ENCODE measurements around the gene PLEKHF1. TPM values are rescaled to one million over a fixed set of nuclear protein-coding genes. Genes with fewer than 3 reads are reported as not detected.

The PLEKHF1 gene
- total and polyA plus RNA-seq, 2 of the 13 experiments (the other 11 are each of a cell fraction or from before 2014, with no cell fraction given): 2.9 to 3.8 TPM

DNA sequence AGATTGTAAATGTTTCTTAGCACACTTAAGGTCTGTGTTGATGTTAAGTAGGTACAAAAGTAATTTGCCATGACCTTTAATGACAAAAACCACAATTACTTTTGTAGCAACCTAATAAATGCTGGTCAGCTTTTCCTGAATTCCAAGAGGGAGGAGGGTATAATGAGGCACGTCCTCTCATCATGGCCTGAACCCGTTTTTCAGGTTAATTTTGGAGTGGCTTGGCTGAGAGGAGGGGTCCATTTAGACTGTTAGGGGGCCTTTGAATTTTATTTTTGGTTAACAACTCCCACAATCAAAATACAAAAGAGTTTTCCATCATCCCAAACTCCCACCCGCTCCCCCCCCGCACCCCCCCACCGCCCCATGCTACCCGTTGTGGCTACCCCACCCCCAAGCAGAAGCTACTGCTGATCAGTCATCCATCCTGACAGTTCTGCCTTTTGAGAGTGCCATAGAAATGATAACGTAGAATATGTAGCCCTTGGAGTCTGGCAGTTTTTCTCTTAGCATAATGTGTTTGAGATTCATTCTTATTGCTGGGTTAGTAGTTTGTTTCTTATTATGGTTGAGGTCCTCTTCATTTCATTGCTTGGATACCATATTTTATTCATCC, 14.4 kb upstream of the PLEKHF1 start:
- DNase-seq (ENCODE audit: low spot score) (no peak), ATAC-seq (no peak), FAIRE-seq (no peak)
- BruUV-seq (replicated peaks): no TSS peak
- Histone ChIP-seq H3K9ac (ENCODE audit: insufficient read depth, low read depth, low read length) (no peak overlapping the region), H3K4me2 (ENCODE audit: low read depth, low read length) (no peak overlapping the region), H3K36me3 (replicated peaks in 1 of 2; ENCODE audit: control insufficient read depth in 1 of 2, insufficient read depth in 2 of 2, low read length in 2 of 2) (no peaks in the 10 kb centered on the region), H3K9me3 (ENCODE audit: low read length) (peaks cover 7% of the 10 kb centered on the region; the same call in 1 of the 2 replicates), H3K79me2 (ENCODE audit: insufficient read depth, low read length) (no peaks in the 10 kb centered on the region), H2AFZ (ENCODE audit: low read length) (no peak overlapping the region), H3K27ac (ENCODE audit: extremely low read length, insufficient read depth, low read length) (no peak overlapping the region), H3K27me3 (ENCODE audit: control insufficient read depth in 1 of 2, insufficient read depth in 2 of 2, low read length in 2 of 2) (peaks cover 0 to 2% of the 10 kb centered on the region in 2 experiments; a peak in 1 of 5 replicates), H3K4me1 (ENCODE audit: insufficient read depth, low read length) (peaks cover 5% of the 10 kb centered on the region), H3K4me3 (replicated peaks in 1 of 3; ENCODE audit: insufficient read depth in 1 of 3, low read depth in 2 of 3, low read length in 3 of 3) (no peak overlapping the region), H4K20me1 (ENCODE audit: insufficient read depth, low read length) (no peaks in the 10 kb centered on the region)
- intact Hi-C loops (cut with micrococcal nuclease; ENCODE audit: unreplicated experiment): no loop called here
- no peak for TF ChIP-seq ZNF30 (CRISPR knock-in tag; IDR thresholded peaks at IDR 0.05)
- no peak for TF ChIP-seq CBFB (CRISPR knock-in tag; IDR thresholded peaks at IDR 0.05)
- TF ChIP-seq, protein P1, sequence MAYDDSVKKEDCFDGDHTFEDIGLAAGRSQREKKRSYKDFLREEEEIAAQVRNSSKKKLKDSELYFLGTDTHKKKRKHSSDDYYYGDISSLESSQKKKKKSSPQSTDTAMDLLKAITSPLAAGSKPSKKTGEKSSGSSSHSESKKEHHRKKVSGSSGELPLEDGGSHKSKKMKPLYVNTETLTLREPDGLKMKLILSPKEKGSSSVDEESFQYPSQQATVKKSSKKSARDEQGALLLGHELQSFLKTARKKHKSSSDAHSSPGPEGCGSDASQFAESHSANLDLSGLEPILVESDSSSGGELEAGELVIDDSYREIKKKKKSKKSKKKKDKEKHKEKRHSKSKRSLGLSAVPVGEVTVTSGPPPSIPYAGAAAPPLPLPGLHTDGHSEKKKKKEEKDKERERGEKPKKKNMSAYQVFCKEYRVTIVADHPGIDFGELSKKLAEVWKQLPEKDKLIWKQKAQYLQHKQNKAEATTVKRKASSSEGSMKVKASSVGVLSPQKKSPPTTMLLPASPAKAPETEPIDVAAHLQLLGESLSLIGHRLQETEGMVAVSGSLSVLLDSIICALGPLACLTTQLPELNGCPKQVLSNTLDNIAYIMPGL (CRISPR knock-in tag; IDR thresholded peaks at IDR 0.05; ENCODE audit: borderline replicate concordance in 1 of 2, low read depth in 1 of 2): no peak
- CTCF ChIA-PET (ENCODE audit: low intra/inter-chr PET ratio, low total read pairs): no interaction called here
- 6% methylated on average over 7 of the region's 7 CpGs for WGBS (ENCODE audit: low lambda C conversion rate)
- in situ Hi-C loops (cut with HindIII; ENCODE audit: extremely low pct_ligation_motif_present, low pct_unique_long_range_greater_than_20kb): no loop called here
- POLR2A ChIA-PET: no interaction called here

GRCh38 chr19:29651622-29652394, 13.5 kb upstream of the PLEKHF1 start:
- Histone ChIP-seq H4K20me1 (ENCODE audit: insufficient read depth, low read length) (no peaks in the 10 kb centered on the region), H3K27ac (ENCODE audit: extremely low read length, insufficient read depth, low read length) (no peak overlapping the region), H3K79me2 (ENCODE audit: insufficient read depth, low read length) (no peaks in the 10 kb centered on the region), H3K9me3 (ENCODE audit: low read length) (peaks cover 7% of the 10 kb centered on the region; the same call in 1 of the 2 replicates), H3K27me3 (ENCODE audit: control insufficient read depth in 1 of 2, insufficient read depth in 2 of 2, low read length in 2 of 2) (no peaks in the 10 kb centered on the region; a peak in 1 of 5 replicates), H3K4me1 (ENCODE audit: insufficient read depth, low read length) (no peaks in the 10 kb centered on the region), H3K4me3 (replicated peaks in 1 of 3; ENCODE audit: insufficient read depth in 1 of 3, low read depth in 2 of 3, low read length in 3 of 3) (no peak overlapping the region), H2AFZ (ENCODE audit: low read length) (no peak overlapping the region), H3K4me2 (ENCODE audit: low read depth, low read length) (no peak overlapping the region), H3K36me3 (replicated peaks in 1 of 2; ENCODE audit: control insufficient read depth in 1 of 2, insufficient read depth in 2 of 2, low read length in 2 of 2) (no peaks in the 10 kb centered on the region), H3K9ac (ENCODE audit: insufficient read depth, low read depth, low read length) (no peak overlapping the region)
- FAIRE-seq: no peak
- BruUV-seq (replicated peaks): no TSS peak
- DNase-seq (ENCODE audit: low spot score): no peak
- in situ Hi-C loops (cut with HindIII; ENCODE audit: extremely low pct_ligation_motif_present, low pct_unique_long_range_greater_than_20kb): no loop called here
- 19% methylated on average over 7 of the region's 7 CpGs for WGBS (ENCODE audit: low lambda C conversion rate)
- no peak for ATAC-seq
- intact Hi-C loops (cut with micrococcal nuclease; ENCODE audit: unreplicated experiment): no loop called here
- ChIA-PET POLR2A (no interaction called here), CTCF (ENCODE audit: low intra/inter-chr PET ratio, low total read pairs) (no interaction called here)
- TF ChIP-seq, protein P2, sequence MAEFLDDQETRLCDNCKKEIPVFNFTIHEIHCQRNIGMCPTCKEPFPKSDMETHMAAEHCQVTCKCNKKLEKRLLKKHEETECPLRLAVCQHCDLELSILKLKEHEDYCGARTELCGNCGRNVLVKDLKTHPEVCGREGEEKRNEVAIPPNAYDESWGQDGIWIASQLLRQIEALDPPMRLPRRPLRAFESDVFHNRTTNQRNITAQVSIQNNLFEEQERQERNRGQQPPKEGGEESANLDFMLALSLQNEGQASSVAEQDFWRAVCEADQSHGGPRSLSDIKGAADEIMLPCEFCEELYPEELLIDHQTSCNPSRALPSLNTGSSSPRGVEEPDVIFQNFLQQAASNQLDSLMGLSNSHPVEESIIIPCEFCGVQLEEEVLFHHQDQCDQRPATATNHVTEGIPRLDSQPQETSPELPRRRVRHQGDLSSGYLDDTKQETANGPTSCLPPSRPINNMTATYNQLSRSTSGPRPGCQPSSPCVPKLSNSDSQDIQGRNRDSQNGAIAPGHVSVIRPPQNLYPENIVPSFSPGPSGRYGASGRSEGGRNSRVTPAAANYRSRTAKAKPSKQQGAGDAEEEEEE (CRISPR knock-in tag; IDR thresholded peaks at IDR 0.05; ENCODE audit: borderline replicate concordance): no peak
- no peak for TF ChIP-seq CBX5 (CRISPR knock-in tag; IDR thresholded peaks at IDR 0.05; ENCODE audit: borderline replicate concordance)
